ENCODE measurements around the gene MKRN1. TPM values are rescaled to one million over a fixed set of nuclear protein-coding genes. Genes with fewer than 3 reads are reported as not detected.
"Not testable (repeated sequence)": the region's sequence is repeated elsewhere in the genome, so short reads cannot be mapped to it uniquely, and the experiment has no call there.

Gene MKRN1
- total RNA-seq, 1 donor from 2014 or later, result 39.1 TPM

DNA sequence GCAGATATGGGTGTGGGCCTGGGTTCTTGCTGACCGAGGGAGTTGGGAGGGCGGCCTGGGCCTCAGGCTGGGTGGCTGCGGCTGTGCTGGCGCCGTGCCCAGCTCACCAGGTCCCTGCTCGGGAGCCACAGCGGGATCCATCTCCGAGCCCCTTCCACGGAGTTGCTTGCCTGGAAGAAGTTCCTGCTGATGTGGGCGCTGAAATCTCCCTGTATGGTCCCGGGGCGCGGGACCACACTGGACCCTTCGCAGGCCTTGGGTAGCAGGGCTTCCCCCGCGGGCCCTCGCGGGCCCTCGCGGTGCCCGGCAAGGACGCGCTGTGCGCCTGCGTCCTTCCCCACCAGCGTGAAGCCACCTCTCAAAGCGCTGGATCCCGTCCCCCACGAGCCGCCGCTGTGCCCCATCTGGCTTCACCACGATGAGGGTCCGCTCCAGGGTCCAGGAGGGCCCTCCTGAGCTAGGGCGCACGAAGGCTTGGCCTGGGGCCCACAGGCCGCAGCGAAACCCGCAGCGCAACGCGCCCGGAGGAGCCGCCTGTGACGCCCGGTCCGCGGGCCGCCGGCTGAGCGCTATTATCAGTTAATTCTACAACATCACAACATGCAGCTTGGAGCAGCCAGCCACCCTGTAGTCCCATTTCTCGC lies 43.9 kb downstream of the MKRN1 start:
- peak in 1 of 2 donors; percentile 3 for DNase-seq (ENCODE audit: low read depth in 2 of 2)

DNA sequence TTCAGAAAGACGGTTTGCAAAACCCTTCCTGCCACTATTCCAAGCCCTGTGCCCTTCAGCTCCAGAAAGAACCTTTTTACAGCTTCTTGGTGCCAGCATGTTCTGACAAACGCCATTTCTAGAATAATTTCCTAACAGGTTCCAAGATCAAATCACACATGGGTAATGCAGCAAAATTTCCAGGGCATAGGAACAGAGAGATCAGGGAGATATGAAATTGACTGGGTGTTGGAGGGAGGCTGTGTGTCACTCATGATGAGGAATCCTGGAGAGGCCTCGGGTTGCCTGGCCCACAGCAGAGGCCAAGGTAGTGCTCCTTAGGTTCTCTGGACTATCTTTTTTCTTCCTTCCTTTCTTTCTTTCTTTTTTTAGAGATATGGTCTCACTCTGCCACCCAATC lies 45.9 kb downstream of the MKRN1 start:
- no peak for DNase-seq (ENCODE audit: low read depth in 2 of 2)

DNA sequence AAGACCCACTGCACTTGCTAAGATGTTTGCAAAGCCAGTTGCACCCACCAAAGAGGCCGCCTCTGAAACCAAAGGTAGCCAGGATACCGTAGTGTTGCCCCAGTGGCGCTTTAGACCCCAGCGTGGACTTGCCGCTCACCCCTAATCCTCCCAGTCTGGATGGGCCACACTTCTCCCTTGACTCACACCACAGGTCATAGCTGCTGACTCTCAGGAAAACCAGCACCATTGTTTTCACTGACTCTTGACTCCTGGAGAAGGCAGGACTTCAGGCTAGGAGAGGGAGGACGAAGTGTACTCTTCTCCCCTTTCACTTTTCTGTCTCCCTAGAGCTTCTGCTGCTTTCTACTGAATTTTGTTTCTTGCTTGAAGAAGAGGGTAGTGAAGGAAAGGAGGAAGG lies 53.2 kb downstream of the MKRN1 start:
- no peak for DNase-seq (ENCODE audit: low read depth in 2 of 2)

DNA sequence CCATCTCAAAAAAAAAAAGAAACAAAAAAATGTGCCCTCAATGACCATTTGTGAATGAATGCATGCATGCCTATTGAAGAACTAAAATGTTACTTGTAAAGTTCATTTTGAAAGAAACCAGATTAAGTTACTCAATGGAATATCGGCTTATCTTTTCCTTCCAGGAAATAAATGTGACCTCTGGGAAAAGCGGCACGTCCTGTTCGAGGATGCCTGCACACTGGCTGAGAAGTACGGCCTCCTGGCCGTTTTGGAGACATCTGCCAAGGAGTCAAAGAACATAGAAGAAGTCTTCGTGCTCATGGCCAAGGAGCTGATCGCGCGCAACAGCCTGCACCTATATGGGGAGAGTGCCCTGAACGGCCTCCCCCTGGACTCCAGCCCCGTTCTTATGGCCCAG lies 53.6 kb downstream of the MKRN1 start:
- no peak for DNase-seq (ENCODE audit: low read depth in 2 of 2)

DNA sequence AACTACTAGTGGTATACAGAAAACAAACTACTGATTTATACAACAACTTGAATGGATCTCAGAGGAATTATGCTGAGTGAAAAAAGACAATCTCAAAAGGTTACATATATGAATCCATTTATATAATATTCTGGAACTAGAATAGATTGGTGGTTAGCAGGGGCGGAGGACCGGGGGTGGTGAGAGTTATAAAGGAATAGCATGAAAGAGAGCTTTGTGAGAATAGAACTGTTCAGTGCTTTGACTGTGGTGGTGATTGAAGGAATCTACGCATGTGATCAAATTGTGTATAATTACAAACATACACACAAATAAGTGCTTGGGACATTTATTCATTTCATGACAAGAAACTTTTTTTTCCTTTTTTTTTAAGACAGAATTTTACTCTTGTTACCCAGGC lies 55.8 kb downstream of the MKRN1 start:
- DNase-seq (ENCODE audit: low read depth in 2 of 2), result no peak

DNA sequence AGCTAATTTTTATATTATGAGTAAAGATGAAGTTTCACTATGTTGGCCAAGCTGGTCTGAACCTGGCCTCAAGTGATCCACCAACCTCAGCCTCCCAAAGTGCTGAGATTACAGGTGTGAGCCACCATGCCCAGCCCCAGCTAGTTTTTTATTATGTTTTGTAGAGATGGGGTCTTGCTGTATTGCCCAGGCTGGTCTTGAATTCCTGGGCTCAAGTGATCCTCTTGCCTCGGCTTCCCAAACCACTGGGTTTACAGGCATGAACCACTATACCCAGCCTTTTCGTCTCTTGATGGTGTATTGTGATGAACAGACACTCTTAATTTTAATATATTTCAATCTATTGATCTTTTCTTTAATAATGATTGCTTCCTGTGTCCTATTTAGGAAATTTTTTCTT lies 57.8 kb downstream of the MKRN1 start:
- DNase-seq (ENCODE audit: low read depth in 2 of 2), result no peak

DNA sequence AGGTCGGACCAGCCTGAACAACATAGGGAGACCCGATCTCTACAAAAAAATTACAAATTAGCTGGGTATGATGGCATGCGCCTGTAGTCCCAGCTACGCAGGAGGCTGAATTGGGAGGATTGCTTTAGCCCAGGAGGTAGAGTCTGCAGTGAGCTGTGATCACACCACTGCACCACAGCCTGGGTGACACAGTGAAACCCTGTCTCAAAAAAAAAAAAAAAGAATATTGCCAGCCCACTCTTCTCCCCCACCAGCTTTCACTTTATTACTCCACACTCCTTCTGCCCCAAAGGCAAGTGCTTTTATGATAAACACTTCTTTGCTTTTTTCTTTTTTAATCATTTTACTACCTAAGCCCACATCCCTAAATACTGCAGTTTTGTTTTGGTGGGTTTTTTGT lies 60.7 kb downstream of the MKRN1 start:
- no peak for DNase-seq (ENCODE audit: low read depth in 2 of 2)

DNA sequence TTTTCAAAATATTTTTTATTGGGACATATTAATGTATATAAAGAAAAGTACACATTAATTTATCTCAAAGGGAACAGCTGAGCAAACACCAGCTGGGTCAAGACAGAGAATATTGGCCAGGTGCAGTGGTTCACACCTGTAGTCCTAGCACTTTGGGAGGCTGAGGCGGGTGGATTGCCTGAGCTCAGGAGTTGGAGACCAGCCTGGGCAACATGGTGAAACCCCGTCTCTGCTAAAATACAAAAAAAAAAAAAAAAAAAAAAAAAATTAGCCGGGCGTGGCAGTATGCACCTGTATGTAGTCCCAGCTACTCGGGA lies 61.2 kb downstream of the MKRN1 start:
- DNase-seq (ENCODE audit: low read depth in 2 of 2), result not testable (repeated sequence)

DNA sequence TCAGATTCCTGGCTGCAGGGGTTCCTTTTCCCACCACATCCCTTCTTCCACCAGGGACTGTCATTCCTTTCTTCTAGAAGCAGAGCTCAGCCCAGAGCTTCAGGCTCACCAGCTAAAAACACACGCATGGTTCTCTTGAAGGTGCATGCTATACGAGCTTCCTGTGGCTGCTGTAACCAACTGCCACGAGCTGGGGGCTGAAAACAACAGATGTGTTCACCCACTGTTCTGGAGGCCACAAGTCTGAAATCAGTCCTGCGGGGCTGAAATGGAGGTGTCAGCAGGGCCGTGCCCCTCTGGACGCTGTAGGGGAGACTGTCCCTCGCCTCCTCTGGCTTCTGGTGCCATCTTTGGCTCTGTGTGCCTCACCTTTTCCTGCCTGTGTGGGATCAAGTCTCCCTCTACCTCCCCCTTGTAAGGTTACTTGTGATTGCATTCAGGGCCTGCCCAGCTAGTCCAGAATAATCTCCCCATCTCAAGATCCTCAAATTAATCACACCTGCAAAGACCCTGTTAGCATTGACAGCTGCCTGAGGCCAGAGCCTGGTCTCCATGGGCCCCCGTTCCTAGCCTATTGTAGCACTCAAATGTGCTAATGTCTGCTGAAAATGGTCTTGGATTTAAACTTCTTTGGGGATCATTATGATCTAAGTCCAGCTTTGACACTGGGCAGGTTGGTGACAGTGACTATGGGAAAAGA lies 61.7 kb downstream of the MKRN1 start:
- no peak for DNase-seq (ENCODE audit: low read depth in 2 of 2)

DNA sequence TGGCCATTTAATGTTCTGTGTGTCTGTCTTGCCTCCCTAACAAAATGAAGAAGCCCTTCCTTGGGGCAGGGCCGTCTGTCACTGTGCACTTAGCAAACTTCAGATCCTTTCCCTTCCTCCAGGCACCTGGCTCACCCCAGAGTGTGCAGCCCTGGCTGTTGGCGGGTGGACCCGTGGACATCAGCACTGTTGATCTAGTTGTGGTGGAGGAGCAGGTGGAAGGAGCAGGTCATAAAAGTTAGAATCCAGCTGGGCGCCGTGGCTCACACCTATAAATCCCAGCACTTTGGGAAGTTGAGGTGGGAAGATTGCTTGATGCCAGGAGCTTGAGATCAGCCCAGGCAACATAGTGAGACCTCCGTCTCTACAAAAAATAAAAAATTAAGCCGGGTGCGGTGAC lies 62.7 kb downstream of the MKRN1 start:
- no peak for DNase-seq (ENCODE audit: low read depth in 2 of 2)

DNA sequence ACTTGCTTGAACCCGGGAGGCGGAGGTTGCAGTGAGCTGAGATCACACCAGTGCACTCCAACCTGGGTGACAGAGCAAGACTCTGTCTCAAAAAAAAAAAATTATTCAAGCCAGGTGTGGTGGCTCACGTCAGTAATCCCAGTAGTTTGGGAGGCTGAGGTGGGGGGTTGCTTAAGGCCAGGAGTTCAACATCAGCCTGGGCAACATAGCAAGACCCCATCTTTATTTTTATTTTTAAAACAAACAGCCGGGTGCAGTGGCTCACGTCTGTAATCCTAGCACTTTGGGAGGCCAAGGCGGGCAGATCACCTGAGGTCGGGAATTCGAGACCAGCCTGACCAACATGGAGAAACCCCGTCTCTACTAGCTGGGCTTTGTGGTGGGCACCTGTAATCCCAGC lies 63.5 kb downstream of the MKRN1 start:
- DNase-seq (ENCODE audit: low read depth in 2 of 2), result not testable (repeated sequence)

DNA sequence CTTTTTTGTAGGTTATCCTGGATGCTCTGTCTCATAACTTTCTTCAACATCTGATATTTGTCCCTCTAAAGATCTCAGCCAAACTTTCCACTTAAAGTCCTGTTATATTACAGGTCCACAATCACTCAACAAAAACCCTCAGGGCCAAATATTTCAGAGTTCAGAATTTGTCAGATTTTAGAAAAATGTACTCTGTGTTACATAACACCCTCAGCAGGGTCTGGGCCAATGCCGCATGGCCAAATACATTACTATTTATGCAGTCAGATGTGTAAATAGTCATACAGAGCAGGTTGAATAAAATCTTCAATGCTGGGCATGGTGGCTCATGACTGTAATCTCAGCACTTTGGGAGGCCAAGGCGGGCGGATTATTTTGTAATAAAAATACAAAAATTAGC lies 63.9 kb downstream of the MKRN1 start:
- no peak for DNase-seq (ENCODE audit: low read depth in 2 of 2)

DNA sequence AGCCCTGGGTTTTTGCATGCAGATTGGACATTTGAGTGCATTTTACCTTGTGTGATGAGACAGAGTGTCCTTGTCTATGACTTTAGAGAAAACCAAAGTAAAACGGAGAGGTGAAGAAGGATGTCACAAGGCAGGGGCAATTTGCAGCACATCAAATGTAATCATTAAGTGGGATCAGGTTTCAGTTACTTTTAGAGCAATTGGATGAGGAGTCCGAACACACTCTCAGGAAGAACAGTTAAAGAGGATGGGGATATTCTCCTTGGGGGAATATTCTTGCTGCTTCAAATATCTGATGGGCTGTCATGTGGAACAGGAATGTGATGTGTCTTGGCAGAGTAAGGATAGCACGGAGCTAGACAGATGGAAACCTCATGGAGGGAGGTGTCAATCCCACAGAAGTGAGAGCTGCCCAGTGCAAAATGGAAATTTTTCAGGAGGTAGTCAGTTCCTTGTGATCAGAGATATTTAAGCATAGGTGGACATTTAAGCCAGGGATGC lies 74.7 kb downstream of the MKRN1 start:
- no peak for DNase-seq (ENCODE audit: low read depth in 2 of 2)

DNA sequence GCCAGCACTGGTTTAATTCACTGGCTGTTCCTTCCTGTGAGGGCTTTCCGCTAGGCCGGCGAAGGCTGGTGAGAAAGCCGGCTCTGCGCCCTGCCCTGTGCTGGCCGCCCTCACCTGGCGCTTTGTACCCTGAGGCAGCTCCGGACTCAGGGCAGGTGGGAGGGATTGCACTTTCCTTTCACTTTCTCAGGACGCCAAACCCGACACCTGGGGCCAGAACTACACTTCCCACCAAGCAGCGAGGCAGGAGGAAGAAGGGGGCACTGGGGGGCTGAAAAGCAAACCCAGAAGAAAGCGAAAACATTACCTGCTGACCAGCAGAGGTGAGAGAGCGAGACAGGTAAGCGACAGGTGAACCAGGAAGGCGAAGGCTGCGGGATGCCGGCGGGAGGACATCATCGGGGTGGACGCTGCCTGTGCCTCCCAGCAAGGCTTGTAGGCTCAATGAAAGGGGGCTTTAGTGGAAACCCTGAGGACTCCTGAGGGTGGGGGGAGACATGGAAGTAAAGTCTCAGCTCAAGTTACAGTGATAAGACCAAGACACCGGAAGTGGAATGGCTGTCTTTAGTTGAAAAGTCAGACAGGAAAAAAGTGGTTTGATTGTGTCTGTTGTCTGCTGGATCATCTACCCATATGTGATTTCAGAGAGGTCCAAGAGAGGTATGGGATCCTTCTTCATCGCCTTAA lies 75.3 kb downstream of the MKRN1 start, which contains the start of gene RAB19:
Gene RAB19 (plus strand): TSS at position 181 of the 687 bp plus-strand sequence. CDS start 3,589 bp downstream, outside the sequence.
- peak in 1 of 2 donors; percentile 14 for DNase-seq (ENCODE audit: low read depth in 2 of 2)

Other genes with a start within 250 kb of the MKRN1 start
- 43.6 and 62.9 TPM in 2 replicates for gene SLC37A3, start 81.0 kb downstream of the MKRN1 start, total RNA-seq
- 0.22 TPM in 1 of 2 replicates, not detected in the other for gene RAB19, start 75.4 kb downstream of the MKRN1 start, total RNA-seq
- gene DENND2A, start 161.3 kb upstream of the MKRN1 start, total RNA-seq, result 0.22 and 1.6 TPM in 2 replicates
- gene ADCK2, start 193.4 kb upstream of the MKRN1 start, total RNA-seq, result 24.2 and 45.4 TPM in 2 replicates
- 102 and 167 TPM in 2 replicates for gene NDUFB2, start 217.2 kb upstream of the MKRN1 start, total RNA-seq

Data from lung microvascular endothelial cell (primary cell).